SK-N-SH treated with all-trans-retinoic acid at 6 μM for 48 hours (cell line): ENCODE results near the gene EDDM3A.

Experiments used
- PPARA ChIP-seq: fragments of 250-450 bp; sonication (Bioruptor Pico); IDR thresholded peaks from 2 replicates; pipeline ENCODE4 v1.5.0; 2020; ENCODE audit warnings: mild to moderate bottlenecking, borderline replicate concordance
- TSHZ2 ChIP-seq: fragments of 250-450 bp; sonication (Bioruptor Pico); IDR thresholded peaks from 2 replicates; pipeline ENCODE4 v1.5.0; 2020; ENCODE audit warnings: mild to moderate bottlenecking, moderate library complexity
- ZFP3 ChIP-seq: fragments of 250-450 bp; sonication (Bioruptor Pico); IDR thresholded peaks from 2 replicates; pipeline ENCODE4 v1.5.0; 2020; ENCODE audit warnings: mild to moderate bottlenecking, moderate library complexity
- ZNF8 ChIP-seq: fragments of 450-650 bp; formaldehyde crosslinking; IDR thresholded peaks from 2 replicates; pipeline ENCODE4 v1.5.0; 2020; ENCODE audit warnings: mild to moderate bottlenecking, moderate library complexity

- no peak for TF ChIP-seq ZNF8 (CRISPR knock-in tag)
- no peak for TF ChIP-seq PPARA (CRISPR knock-in tag)
- no peak for TF ChIP-seq TSHZ2 (CRISPR knock-in tag)
- no peak for TF ChIP-seq ZFP3
These were observed 30.2 kb downstream of the EDDM3A start for GRCh38 chr14:20775901-20776300.
